ENCODE measurements around the gene PGS1.

DNA sequence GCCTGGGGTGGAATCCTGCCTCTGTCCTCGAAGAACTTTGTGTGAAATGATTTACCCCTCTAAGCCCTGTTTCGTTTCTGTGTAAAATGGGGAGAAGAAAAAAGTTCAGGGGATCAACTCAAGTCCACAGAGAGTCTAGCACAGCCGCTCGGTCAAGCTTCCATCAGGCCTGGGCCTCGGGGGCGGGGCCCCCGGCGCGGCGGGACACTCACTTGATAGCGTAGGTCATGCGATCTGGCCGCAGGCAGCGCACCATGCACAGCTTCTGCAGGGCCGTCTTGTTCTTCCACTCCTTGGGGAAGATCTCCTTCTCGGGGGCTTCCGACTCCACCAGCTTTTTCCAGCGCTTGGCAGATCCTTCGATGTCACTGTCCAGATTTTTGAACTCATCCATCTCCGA lies 65.9 kb downstream of the PGS1 start:
- TF ChIP-seq, protein P1, sequence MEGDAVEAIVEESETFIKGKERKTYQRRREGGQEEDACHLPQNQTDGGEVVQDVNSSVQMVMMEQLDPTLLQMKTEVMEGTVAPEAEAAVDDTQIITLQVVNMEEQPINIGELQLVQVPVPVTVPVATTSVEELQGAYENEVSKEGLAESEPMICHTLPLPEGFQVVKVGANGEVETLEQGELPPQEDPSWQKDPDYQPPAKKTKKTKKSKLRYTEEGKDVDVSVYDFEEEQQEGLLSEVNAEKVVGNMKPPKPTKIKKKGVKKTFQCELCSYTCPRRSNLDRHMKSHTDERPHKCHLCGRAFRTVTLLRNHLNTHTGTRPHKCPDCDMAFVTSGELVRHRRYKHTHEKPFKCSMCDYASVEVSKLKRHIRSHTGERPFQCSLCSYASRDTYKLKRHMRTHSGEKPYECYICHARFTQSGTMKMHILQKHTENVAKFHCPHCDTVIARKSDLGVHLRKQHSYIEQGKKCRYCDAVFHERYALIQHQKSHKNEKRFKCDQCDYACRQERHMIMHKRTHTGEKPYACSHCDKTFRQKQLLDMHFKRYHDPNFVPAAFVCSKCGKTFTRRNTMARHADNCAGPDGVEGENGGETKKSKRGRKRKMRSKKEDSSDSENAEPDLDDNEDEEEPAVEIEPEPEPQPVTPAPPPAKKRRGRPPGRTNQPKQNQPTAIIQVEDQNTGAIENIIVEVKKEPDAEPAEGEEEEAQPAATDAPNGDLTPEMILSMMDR (conservative IDR thresholded peaks at IDR 0.05 in 1 of 2, IDR thresholded peaks at IDR 0.05 in 1 of 2; ENCODE audit: low read depth in 1 of 2, low read length in 2 of 2), result no peak
- TF ChIP-seq EZH2 (IDR thresholded peaks at IDR 0.05; ENCODE audit: low read length, missing control alignments), result no peak
